VCaP (cell line): ENCODE data around the gene VAMP2.

ENCODE experiments used
- H3K27ac ChIP-seq: fragments of 450-650 bp; 2 replicates; pipeline ENCODE4 v1.5.1; 2017
- TF ChIP-seq, protein P1 (sequence below): fragments of 450-650 bp; conservative IDR thresholded peaks from 2 replicates; pipeline ENCODE4 v1.5.1; 2017; ENCODE audit warnings: mild to moderate bottlenecking, moderate library complexity

The VAMP2 gene

DNA sequence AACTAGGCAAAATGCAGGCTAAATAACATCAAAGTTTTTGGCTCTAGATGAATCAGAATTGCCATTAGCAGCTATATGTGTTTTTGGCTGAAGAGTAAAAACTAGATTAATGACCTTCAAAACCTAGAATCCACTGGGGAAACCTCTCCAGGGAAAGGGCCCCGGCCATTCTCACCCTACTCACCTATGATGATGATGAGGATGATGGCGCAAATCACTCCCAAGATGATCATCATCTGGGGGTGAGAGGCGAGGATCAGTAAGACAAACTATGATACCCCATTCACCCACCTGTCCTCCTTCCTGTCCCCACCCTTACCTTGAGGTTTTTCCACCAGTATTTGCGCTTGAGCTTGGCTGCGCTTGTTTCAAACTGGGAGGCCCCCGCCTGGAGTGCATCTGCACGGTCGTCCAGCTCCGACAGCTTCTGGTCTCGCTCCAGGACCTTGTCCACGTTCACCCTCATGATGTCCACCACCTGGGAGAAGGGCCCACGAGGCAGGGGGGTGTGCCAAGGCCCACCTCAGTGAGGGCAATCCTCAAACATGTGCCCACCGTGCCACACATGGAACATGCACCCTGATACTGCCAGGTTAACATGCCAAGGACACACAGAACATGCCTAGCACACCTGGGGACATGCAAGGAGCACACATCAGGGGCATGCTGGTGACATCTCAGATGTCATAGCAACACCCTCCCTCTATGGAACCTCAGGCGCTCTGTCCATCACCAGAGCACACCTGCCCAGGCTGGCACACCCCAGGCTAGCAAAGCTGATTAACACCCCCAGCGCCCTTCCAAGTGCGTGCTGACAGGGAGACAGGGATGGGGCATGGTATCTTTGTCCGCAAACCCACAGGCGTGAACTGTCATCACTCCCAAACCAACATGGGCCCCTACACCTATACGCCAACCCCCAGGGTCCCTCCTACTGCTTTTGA, 1.2 kb downstream of the VAMP2 start:
- peak overlapping the region; percentile 90 for H3K27ac ChIP-seq
- TF ChIP-seq, protein P1, sequence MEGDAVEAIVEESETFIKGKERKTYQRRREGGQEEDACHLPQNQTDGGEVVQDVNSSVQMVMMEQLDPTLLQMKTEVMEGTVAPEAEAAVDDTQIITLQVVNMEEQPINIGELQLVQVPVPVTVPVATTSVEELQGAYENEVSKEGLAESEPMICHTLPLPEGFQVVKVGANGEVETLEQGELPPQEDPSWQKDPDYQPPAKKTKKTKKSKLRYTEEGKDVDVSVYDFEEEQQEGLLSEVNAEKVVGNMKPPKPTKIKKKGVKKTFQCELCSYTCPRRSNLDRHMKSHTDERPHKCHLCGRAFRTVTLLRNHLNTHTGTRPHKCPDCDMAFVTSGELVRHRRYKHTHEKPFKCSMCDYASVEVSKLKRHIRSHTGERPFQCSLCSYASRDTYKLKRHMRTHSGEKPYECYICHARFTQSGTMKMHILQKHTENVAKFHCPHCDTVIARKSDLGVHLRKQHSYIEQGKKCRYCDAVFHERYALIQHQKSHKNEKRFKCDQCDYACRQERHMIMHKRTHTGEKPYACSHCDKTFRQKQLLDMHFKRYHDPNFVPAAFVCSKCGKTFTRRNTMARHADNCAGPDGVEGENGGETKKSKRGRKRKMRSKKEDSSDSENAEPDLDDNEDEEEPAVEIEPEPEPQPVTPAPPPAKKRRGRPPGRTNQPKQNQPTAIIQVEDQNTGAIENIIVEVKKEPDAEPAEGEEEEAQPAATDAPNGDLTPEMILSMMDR, result no peak

DNA sequence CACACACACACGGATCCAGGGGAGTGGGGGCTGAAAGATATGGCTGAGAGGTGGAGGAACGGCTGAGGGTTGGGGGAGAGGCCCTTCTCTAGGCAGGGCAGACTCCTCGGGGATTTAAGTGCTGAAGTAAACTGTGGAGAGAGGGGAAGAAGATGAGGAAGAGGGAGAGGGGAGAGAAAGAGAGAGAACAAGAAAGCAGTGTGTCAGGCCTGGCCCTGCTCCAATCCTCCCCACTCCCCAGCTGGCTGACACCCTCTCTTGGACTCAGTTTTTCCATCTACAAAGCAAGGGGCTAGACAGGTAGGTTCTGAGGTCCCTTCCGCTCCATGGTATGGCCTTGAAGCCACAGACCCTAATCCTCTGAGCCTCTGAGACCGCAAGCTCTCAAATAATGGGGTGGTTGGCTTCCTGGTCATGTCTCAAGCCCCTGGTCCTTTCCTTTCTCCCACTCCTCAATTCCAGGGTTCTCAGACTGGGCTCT, 2.0 kb downstream of the VAMP2 start:
- TF ChIP-seq, protein P1, result no peak
- peak overlapping the region; percentile 90; the same call in 1 of the 2 replicates for H3K27ac ChIP-seq

DNA sequence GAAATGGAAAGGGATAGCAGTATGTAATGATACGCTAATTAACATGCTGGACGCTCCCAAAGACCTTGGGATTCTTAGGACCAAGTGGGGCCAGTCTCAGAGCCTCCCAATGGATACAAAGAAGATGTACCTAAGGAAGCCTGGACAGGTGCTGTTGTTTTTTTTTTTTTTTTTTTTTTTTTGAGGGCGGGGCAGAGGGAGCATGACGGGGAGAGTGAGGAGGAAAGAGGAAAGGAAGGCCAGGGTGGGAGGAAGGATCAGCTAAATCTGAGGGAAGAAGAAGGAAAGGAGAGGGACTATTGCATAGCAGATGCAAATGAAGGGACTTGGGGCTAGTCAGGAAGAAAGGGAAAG, 2.5 kb downstream of the VAMP2 start:
- TF ChIP-seq, protein P1, result no peak
- H3K27ac ChIP-seq, result peak overlapping the region; percentile 90; the same call in 1 of the 2 replicates

DNA sequence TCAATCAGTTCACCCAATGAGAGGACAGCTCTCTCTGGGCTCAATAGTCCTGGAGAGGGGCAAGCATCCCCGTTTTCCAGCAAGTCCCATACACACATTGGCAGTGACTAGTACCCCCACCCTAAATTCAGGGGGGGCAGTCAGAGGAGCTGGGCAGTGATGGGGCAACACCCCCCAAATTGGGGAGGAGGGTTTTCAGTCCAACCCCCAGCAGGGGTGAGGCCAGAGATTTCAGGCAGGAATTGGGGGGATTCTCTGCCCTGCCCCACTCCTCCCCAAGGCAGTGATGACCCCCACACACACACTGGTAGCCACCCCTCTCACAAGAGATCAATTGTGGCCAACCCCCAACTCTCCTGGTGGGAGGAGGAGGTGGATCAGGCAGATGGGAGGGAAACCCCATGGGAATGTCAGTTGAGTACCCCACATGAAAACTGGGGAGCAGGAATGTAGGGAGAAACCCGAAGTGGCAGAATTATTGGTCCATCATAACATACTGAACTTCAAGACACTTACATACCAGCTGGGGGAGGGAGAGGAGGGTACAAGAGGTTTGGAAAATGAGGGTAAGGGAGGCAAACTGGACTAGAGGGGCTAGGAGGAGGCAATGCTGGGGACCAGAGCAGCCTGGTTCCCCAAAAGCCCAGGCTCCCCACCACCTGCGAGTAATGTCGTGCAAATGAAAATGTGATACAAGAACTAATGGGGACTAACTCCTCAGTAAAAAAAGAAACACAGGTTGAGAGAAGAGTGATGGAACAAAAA, 3.1 kb downstream of the VAMP2 start:
- peak overlapping the region; percentile 90; the same call in 1 of the 2 replicates for H3K27ac ChIP-seq
- TF ChIP-seq, protein P1, result no peak

DNA sequence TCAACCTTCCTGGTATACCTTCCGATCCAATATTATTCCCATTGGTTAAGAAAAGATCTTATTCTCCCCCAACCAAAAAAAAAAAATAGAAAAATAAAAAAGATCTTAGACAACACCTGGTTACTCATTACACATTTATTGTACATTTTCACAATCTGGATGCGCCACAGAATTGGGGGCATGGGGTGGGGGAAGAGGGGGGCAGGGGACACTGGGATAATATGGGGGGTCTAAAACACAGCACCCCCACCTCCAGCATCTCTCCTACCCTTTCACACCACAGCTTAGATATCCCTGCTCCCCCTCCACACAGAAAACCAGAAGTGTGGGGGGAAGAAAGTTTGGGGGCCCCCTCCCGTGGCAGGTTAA, 3.7 kb downstream of the VAMP2 start:
- TF ChIP-seq, protein P1, result peak; percentile 22; the same call in 1 of the 2 replicates

DNA sequence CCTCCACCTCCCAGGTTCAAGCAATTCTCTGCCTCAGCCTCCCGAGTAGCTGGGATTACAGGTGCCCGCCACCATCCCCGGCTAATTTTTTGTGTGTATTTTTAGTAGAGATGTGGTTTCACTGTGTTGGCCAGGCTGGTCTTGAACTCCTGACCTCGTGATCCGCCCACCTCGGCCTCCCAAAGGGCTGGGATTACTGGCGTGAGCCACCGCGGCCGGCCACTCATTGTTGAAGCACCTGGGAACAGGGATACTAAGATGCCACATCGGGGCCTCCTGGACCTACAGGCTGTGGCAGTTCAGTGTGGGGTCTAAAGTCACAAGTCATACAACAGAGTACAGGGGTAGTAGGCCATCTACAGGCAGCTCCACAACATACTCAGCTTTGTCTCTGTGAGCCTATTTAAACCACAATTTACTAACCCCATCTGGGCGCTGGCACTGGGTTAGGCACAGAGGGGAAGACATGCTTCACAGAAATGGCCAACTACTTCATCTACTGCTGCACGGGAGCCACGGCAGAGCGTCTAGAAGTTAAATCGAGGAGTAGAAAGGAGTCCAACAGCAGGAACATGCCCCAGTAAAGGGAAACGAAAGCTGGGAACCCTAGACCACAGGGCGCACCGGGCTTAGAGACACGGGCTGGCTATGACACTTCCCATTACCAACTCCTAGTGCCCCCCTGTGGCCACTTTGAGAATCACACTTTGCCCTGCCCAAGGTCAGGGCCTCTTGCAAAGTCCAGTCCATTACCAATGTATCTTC, 4.3 kb downstream of the VAMP2 start:
- H3K27ac ChIP-seq, result no peak overlapping the region
- TF ChIP-seq, protein P1, result peak; percentile 79

More for the DNA sequence above, 3.7 kb downstream of the VAMP2 start:
- H3K27ac ChIP-seq, result no peak overlapping the region
